SK-N-SH (cell line): ENCODE measurements around the gene SERPIND1.

ENCODE experiments used
- CTCF ChIP-seq: fragments of 200-600 bp; sonication (generic); IDR thresholded peaks from 2 replicates; pipeline ENCODE4 v1.6.1; 2017; ENCODE audit warnings: antibody characterized with exemption, mild to moderate bottlenecking, moderate library complexity
- EP300 ChIP-seq, 2 experiments: IDR thresholded peaks; 2 replicates each; pipeline versions ENCODE4 v1.4.0 to v1.6.1; 2012; ENCODE audit warnings: borderline replicate concordance in 1 of 2, low read depth in 1 of 2, low read length in 1 of 2
- FOSL2 ChIP-seq: IDR thresholded peaks from 2 replicates; pipeline ENCODE4 v1.4.0; 2012; ENCODE audit warnings: low read depth, mild to moderate bottlenecking, moderate library complexity, borderline replicate concordance
- FOXJ3 ChIP-seq: sonication (generic); formaldehyde crosslinking; IDR thresholded peaks from 2 replicates; pipeline ENCODE4 v1.5.1; 2020; ENCODE audit warnings: mild to moderate bottlenecking, missing genetic modification reagents
- GABPA ChIP-seq: IDR thresholded peaks from 2 replicates; pipeline ENCODE4 v1.4.0; 2012; ENCODE audit warnings: low read depth, mild to moderate bottlenecking
- GATA2 ChIP-seq: sonication (generic); formaldehyde crosslinking; IDR thresholded peaks from 2 replicates; pipeline ENCODE4 v1.5.0; 2020; ENCODE audit warnings: mild to moderate bottlenecking, missing genetic modification reagents
- MXI1 ChIP-seq: IDR thresholded peaks from 2 replicates; pipeline ENCODE4 v1.6.1; 2012; ENCODE audit warnings: mild to moderate bottlenecking, low read depth, low read length, improper control_type of control experiment
- POLR2AphosphoS5 ChIP-seq: IDR thresholded peaks from 2 replicates; pipeline ENCODE4 v1.6.1; 2012; ENCODE audit warnings: low read depth, low read length
- REST ChIP-seq: IDR thresholded peaks from 2 replicates; pipeline ENCODE4 v1.6.1; 2012; ENCODE audit warnings: mild to moderate bottlenecking, low read depth, low read length, moderate library complexity
- RFX5 ChIP-seq: IDR thresholded peaks from 2 replicates; pipeline ENCODE4 v1.6.1; 2012; ENCODE audit warnings: mild to moderate bottlenecking, improper control_type of control experiment, low read length

GRCh38 chr22:20805972-20806471 is 32.1 kb downstream of the SERPIND1 start:
- TF ChIP-seq CTCF = no peak
- TF ChIP-seq EP300 (IDR thresholded peaks at IDR 0.05; ENCODE audit: borderline replicate concordance in 1 of 2, low read depth in 1 of 2, low read length in 1 of 2) = no peak
- no peak for TF ChIP-seq RFX5
- TF ChIP-seq GABPA = no peak
- TF ChIP-seq MXI1 = no peak
- TF ChIP-seq FOSL2 = no peak
- TF ChIP-seq POLR2AphosphoS5 = no peak
- TF ChIP-seq FOXJ3 (CRISPR knock-in tag) = no peak
- no peak for TF ChIP-seq GATA2 (CRISPR knock-in tag)
- TF ChIP-seq REST = no peak
